ENCODE data around the gene SMG6. TPM values are rescaled to one million over a fixed set of nuclear protein-coding genes. Genes with fewer than 3 reads are reported as not detected.

SMG6 gene
- total and polyA plus RNA-seq, 2 of the 13 experiments (the other 11 are each of a cell fraction or from before 2014, with no cell fraction given): 4.6 to 14.6 TPM

GRCh38 chr17:2094891-2095535 lies 208.6 kb downstream of the SMG6 start (continued):
- peak; percentile 46; the same call in 1 of the 2 replicates for TF ChIP-seq SIN3B (IDR thresholded peaks at IDR 0.05; ENCODE audit: low read length)
- peak; percentile 48; the same call in 1 of the 2 replicates for TF ChIP-seq MED1 (CRISPR knock-in tag; IDR thresholded peaks at IDR 0.05)
- TF ChIP-seq ZNF292 (CRISPR knock-in tag; IDR thresholded peaks at IDR 0.05; ENCODE audit: borderline replicate concordance, low read depth): peak; percentile 79; the same call in 1 of the 2 replicates
- TF ChIP-seq THAP11 (CRISPR knock-in tag; IDR thresholded peaks at IDR 0.05): peak; percentile 49; the same call in 1 of the 2 replicates
- peak; percentile 60; the same call in 1 of the 2 replicates for TF ChIP-seq HOMEZ (CRISPR knock-in tag; IDR thresholded peaks at IDR 0.05; ENCODE audit: low read depth)
- TF ChIP-seq MIER3 (CRISPR knock-in tag; IDR thresholded peaks at IDR 0.05; ENCODE audit: borderline replicate concordance): peak; percentile 43; the same call in 1 of the 2 replicates
- 0 out of 2 replicates have a peak, but pooled peaks have one; percentile 25 for TF ChIP-seq NCOA1 (CRISPR knock-in tag; IDR thresholded peaks at IDR 0.05)
- peak; percentile 58; the same call in 1 of the 2 replicates for TF ChIP-seq MAZ (IDR thresholded peaks at IDR 0.05; ENCODE audit: borderline replicate concordance, low read depth, low read length)
- TF ChIP-seq MAZ (CRISPR knock-in tag; IDR thresholded peaks at IDR 0.05; ENCODE audit: low read depth): no peak
- TF ChIP-seq PAX8 (CRISPR knock-in tag; IDR thresholded peaks at IDR 0.05; ENCODE audit: borderline replicate concordance): 0 out of 2 replicates have a peak, but pooled peaks have one; percentile 49
- TF ChIP-seq ZNF629 (CRISPR knock-in tag; conservative IDR thresholded peaks at IDR 0.05): 0 out of 2 replicates have a peak, but pooled peaks have one; percentile 34
- TF ChIP-seq ZMYM4 (CRISPR knock-in tag; IDR thresholded peaks at IDR 0.05): peak; percentile 77
- no peak for TF ChIP-seq THRA (CRISPR knock-in tag; IDR thresholded peaks at IDR 0.05; ENCODE audit: borderline replicate concordance)
- TF ChIP-seq FOSL2 (CRISPR knock-in tag; IDR thresholded peaks at IDR 0.05): peak; percentile 62; the same call in 1 of the 2 replicates
- TF ChIP-seq FOXC1 (CRISPR knock-in tag; IDR thresholded peaks at IDR 0.05; ENCODE audit: borderline replicate concordance): peak; percentile 74; the same call in 1 of the 2 replicates
- TF ChIP-seq RBM39 (IDR thresholded peaks at IDR 0.05; ENCODE audit: low read depth, low read length, poor library complexity, severe bottlenecking): no peak
- TF ChIP-seq ZNF124 (CRISPR knock-in tag; IDR thresholded peaks at IDR 0.05): peak; percentile 93
- no peak for TF ChIP-seq ATF1 (CRISPR knock-in tag; IDR thresholded peaks at IDR 0.05)
- peak; percentile 52; the same call in 1 of the 2 replicates for TF ChIP-seq HOXA3 (CRISPR knock-in tag; IDR thresholded peaks at IDR 0.05)
- peak; percentile 64 for TF ChIP-seq IRF2 (CRISPR knock-in tag; IDR thresholded peaks at IDR 0.05)
- no peak for TF ChIP-seq ZNF740 (CRISPR knock-in tag; IDR thresholded peaks at IDR 0.05)
- peak; percentile 86 for TF ChIP-seq ZNF770 (CRISPR knock-in tag; IDR thresholded peaks at IDR 0.05)
- TF ChIP-seq POLR2A (IDR thresholded peaks at IDR 0.05; ENCODE audit: insufficient read depth in 1 of 2, low read depth in 2 of 2, low read length in 2 of 2): peak in 1 of 2 experiments; percentile 54; a peak in 2 of 4 replicates
- TF ChIP-seq RCOR2 (CRISPR knock-in tag; IDR thresholded peaks at IDR 0.05): peak; percentile 56; the same call in 1 of the 2 replicates
- 0 out of 2 replicates have a peak, but pooled peaks have one; percentile 41 for TF ChIP-seq PHF8 (CRISPR knock-in tag; IDR thresholded peaks at IDR 0.05)
- peak; percentile 80 for TF ChIP-seq TEAD3 (CRISPR knock-in tag; optimal IDR thresholded peaks at IDR 0.05; ENCODE audit: borderline replicate concordance)

All from HepG2 (cell line).